Muscle of arm (tissue), 14 donors: ENCODE data around the gene ANKRD37. TPM values are rescaled to one million over a fixed set of nuclear protein-coding genes. Genes with fewer than 3 reads are reported as not detected.
A peak's percentile ranks its signal among the peaks of the same experiment; 100 is the strongest.
"Not testable (repeated sequence)": the region's sequence is repeated elsewhere in the genome, so short reads cannot be mapped to it uniquely, and the experiment has no call there.

ENCODE experiments used
- DNase-seq: peaks from one replicate; pipeline ENCODE4 v3.0.0-alpha.2; 2013
- long read RNA-seq, 11 donors: transcript quantifications; one replicate each; lab custom pipeline, GENCODE V29; 2026
- polyA plus RNA-seq, 12 donors: library from polyadenylated mRNA; unstranded; fragments of 120-200 nt; gene quantifications; one replicate each; pipeline ENCODE4 v1.2.1, GENCODE V29; 2013; ENCODE audit not compliant: insufficient read length in 12 of 12

ANKRD37 gene
- polyA plus RNA-seq = 10 to 100 TPM in 11 of 12 donors, not detected in 1; 13.5 to 40.3 (median 21.0) TPM
- long read RNA-seq, donor 1, partial matches to known transcripts = 0 of 4 reads
- long read RNA-seq, donor 1, other reads (novel, unspliced or antisense) = 0 of 4 reads
- long read RNA-seq, donor 2, transcript ANKRD37-201 (5 exons, 1,141 nt) = major isoform, 19 of 19 reads
- long read RNA-seq, donor 2, partial matches to known transcripts = 0 of 19 reads
- long read RNA-seq, donor 2, other reads (novel, unspliced or antisense) = 0 of 19 reads
- long read RNA-seq, donor 3, partial matches to known transcripts = 0 of 7 reads
- long read RNA-seq, donor 3, other reads (novel, unspliced or antisense) = 0 of 7 reads
- long read RNA-seq, donor 4, partial matches to known transcripts = 5 of 10 reads
- long read RNA-seq, donor 4, other reads (novel, unspliced or antisense) = 0 of 10 reads
- long read RNA-seq, donor 5, transcript ANKRD37-201 (5 exons, 1,141 nt) = major isoform, 8 of 165 reads
- long read RNA-seq, donor 5, partial matches to known transcripts = 103 of 165 reads
- long read RNA-seq, donor 5, other reads (novel, unspliced or antisense) = 53 of 165 reads
- long read RNA-seq, donor 6, transcript ANKRD37-201 (5 exons, 1,141 nt) = major isoform, 9 of 19 reads
- long read RNA-seq, donor 6, partial matches to known transcripts = 6 of 19 reads
- long read RNA-seq, donor 6, other reads (novel, unspliced or antisense) = 0 of 19 reads
- long read RNA-seq, donor 7, transcript ANKRD37-201 (5 exons, 1,141 nt) = major isoform, 5 of 14 reads
- long read RNA-seq, donor 7, partial matches to known transcripts = 8 of 14 reads
- long read RNA-seq, donor 7, other reads (novel, unspliced or antisense) = 0 of 14 reads
- long read RNA-seq, donor 8, transcript ANKRD37-201 (5 exons, 1,141 nt) = major isoform, 16 of 30 reads
- long read RNA-seq, donor 8, partial matches to known transcripts = 14 of 30 reads
- long read RNA-seq, donor 8, other reads (novel, unspliced or antisense) = 0 of 30 reads
- long read RNA-seq, donor 9, partial matches to known transcripts = 7 of 11 reads
- long read RNA-seq, donor 9, other reads (novel, unspliced or antisense) = 0 of 11 reads
- long read RNA-seq, donor 10, transcript ANKRD37-201 (5 exons, 1,141 nt) = major isoform, 15 of 17 reads
- long read RNA-seq, donor 10, partial matches to known transcripts = 0 of 17 reads
- long read RNA-seq, donor 10, other reads (novel, unspliced or antisense) = 0 of 17 reads
- long read RNA-seq, donor 11, transcript ANKRD37-201 (5 exons, 1,141 nt) = major isoform, 13 of 29 reads
- long read RNA-seq, donor 11, partial matches to known transcripts = 15 of 29 reads
- long read RNA-seq, donor 11, other reads (novel, unspliced or antisense) = 0 of 29 reads

GRCh38 chr4:185396724-185397385 lies at the start of gene ANKRD37:
Gene ANKRD37 (plus strand): TSS chr4:185396841. CDS start chr4:185396924, 83 bp downstream.
- DNase-seq = peak; percentile 43

DNA sequence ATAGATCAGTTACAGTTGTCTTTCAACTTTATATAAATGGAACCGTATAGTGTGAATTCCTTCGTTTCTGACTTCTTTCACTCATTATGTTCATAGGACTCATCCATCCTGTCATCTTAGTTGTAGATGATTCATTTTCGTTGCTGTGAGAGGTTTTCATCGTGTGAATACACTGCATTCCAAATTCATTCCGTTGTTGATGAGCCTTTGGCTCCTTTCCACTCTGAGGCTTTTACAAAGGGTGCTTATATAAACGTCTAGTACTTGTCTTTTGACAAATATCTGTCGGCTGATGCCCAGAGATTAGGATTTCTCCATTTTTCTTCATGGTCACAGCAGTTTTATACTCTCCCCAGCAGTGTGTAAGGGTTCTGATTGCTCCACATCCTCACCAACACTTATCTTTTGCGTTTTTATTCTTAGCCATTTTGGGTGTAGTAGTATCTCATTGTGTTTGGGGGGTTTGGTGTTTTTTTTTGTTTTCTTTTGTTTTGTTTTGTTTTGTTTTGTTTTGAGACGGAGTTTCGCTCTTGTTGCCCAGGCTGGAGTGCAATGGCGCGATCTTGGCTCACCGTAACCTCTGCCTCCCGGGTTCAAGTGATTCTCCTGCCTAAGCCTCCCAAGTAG lies 49.6 kb upstream of the ANKRD37 start:
- no peak for DNase-seq

DNA sequence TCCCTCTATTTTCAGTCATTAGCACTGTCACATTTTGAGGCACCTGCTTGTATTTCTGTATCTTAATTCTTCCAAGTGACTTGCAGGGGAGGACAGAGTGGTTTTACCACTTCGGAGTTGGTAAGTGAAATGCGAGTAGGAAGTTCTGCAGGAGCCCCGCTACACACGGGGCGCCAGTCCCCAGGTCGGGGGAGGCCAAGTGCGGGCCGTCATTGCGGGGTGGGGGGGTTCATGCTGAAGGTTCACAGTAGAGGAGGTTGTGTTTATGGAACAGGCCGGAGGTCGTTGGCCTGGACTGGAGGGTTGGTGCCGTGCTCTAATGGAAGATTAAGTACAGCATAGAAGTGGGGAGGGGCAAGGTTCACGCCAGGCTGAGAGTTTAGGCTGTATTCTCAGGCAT lies 45.0 kb upstream of the ANKRD37 start:
- no peak for DNase-seq

DNA sequence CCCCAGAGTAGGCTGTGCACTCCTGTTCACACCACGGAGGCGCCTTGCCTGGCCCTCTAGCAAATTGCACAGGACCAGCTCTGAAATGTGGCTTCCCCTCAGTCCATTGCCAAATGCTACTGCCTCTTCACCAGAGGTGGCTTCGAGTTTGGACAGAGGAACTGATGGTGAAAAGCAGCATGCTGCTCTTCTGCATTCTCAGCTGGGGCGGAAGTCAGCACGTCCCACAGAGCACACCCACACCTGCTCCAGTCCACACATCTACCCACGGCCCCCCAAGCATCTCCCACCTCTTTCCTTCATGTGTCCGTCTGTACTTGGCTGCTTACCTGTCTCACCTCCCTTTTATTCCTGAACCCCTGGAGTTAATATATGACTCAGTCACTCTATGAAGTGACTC lies 44.4 kb upstream of the ANKRD37 start:
- DNase-seq = no peak

DNA sequence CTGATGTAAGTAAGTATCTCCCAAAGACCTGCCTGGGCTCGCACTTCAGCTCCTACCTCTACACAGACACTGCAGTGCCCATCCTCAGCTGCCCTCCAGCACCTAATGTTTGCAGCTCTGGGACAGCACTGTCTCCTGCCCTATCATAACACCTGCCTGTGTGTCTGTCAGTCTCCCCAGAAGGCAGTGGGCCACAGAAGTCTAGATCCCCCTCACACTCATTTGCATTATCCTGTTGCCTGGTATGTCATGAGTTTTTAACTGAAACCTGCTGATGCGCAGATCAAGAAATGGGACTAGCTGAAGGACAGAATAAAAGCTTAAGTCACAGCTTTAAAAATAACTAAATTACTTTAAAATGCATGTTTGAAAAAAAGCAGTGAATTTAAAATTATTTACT lies 43.9 kb upstream of the ANKRD37 start:
- no peak for DNase-seq

DNA sequence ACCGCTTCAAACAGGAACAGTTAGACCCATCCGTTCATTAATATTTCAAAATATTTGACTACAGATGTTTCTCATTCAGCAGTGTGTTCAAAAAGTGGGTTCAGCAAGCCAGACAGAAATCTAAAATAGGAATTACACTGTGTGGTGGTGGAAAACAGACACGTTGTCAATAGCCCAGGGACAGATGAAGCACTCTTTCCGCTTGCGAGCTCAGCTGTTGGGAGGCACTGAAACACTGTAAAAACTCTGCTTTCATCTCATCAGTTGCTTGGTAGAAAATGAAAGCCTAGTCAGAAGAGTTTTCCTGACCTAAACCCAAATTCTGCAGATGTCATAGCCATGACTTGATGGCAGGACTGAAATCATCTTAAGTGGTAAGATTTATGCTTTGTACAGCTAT lies 39.4 kb upstream of the ANKRD37 start:
- peak; percentile 71 for DNase-seq

DNA sequence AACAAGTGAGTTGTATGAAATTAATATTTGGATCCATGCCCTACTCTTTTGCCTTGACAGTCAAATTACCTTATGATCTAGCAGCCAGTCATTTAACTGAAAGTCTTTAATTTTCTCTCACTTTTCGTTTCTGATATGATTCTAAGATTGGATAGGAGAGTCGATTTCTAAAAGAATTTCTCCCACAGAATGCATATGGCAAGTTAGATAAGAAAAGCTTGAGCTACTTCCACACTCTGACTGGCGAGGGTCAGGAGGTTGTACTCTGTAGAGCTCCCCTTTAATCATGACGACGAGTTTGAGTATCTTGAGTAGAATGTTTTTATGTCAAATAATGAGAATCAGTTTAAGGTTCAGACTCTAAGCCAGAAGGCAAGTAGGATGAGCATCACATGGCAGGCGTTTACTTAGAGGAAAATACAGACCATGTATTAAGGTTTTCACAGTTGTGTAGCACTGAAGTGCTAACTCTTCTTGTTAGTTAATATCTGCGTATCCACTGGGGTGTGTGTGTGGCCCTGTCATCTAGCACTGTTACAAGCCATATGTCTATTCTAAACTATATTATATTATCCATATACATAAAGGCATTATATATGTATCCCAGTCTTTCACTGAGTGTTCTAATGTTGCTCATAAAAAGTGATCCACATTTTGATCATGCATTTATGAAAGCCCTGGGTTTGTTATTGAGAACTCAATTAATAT lies 38.8 kb upstream of the ANKRD37 start:
- DNase-seq = no peak

- no peak for DNase-seq
These were observed 38.1 kb upstream of the ANKRD37 start for GRCh38 chr4:185358514-185358913.

DNA sequence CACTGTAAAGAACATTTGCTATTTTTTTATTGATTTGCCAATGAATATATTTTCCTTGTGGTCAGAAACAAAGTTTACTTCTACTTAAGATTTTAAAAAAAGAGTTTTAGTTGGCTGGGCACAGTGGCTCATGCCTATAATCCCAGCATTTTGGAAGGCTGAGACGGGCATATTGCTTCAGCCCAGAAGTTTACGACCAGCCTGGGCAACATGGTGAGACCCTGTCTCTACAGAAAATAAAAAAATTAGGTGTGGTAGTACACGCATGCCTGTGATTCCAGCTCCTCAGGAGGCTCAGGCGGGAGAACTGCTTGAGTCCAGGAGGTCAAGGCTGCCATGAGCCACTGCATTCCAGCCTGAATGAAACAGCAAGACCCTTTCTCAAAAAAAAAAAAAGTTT lies 37.7 kb upstream of the ANKRD37 start:
- DNase-seq = no peak

DNA sequence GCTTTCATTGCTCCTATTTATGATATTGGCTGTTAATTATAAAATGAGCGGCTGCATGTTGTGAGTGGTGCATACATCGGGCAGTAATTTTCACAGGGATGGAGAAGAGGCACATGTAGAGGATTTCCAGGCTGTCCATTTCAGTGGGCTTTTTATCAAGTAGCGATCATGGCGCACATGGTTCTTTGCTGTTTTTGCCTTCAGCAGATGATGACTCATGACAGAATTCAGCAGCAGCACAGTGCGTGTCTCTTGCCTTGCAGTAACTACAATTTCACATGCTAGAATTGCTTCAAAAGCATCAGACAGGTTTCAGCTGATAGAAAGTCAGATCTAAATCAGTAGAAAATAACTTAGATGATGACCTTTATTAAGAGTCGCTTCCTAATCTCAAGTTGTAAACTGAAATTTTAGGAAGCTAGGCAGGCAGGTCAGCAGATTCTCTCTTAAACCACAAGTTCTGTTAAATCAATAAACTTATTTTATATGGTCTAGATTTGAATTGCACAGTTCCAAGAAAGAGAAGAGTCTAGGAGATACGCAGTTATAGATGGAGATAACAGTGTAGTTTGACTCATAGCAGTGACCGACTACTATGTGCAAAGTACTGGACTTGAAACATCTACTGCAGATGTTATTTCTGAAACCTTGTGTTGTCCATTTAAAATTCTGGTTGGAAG lies 36.7 kb upstream of the ANKRD37 start:
- DNase-seq = no peak

- DNase-seq = no peak
These were observed 34.8 kb upstream of the ANKRD37 start for GRCh38 chr4:185361872-185362271.

- not testable (repeated sequence) for DNase-seq
These were observed 34.1 kb upstream of the ANKRD37 start for GRCh38 chr4:185362570-185362969.

DNA sequence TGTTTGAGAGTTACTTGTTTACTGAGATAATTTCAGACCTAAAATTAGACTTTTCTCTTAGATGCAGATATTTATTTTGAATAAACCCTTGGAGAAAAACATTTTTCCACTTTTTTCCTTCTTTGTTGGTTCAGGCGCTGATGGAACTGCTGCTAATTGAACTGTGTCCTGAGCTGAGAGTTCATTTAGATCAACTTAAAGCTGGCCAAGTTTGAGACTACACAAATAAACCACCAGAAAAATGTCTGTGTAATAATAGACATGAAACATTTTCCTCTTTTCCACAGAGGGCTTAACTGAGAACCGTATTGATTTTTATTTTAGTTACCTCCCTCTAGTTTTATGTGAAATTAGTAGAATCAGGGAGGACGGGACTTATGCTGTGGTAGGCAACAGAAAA lies 33.4 kb upstream of the ANKRD37 start:
- no peak for DNase-seq

- DNase-seq = no peak
These were observed 31.8 kb upstream of the ANKRD37 start for GRCh38 chr4:185364886-185365285.

DNA sequence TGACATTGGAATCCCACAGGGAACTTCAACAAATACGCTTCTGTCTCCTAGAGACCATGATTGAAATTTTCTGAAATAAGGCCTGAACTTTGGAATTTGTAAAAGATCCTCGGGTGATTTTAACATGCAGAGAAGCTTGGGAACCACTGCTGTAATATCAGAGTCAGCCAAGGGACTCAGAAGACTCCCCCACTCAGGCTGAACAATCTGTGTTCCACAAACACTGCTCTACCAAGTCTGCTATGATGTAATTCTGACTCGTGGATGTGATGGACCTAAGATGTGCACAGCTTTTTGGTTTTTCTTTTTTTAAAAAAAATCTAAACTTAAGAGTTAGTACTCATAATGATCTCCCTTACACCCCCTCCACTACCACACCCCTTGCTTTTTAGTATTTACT lies 26.9 kb upstream of the ANKRD37 start:
- DNase-seq = no peak

DNA sequence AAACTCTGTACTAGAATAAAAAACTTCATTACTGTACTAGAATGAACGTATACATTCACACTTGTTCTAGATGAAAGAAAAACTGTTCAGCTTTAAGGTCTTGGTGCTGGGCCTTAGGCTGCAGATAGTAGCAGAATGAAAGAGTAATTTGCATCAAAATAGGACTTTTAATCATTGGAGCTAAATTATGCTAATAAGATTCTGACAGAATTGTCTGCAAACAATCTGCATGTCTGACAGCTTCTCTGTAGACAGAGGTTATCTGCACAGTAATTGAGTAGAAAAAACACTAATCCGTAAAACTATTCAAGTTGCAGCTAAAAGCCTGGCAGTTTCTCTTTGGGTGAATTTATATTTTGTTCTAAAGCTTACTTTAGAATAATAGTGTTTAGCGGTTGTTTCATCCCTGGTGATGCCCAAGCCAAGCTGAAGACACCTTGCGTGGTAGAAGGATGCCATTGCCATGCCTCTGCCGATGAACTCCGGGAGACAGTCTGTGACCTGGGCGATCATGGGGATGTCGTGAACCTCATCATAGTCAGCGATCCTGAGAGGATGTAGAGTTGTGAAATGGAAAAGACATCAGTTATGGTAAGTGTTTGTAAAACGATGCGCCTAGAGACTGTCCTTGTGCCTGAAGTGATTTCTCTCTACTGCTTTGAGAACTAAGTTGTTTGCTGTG lies 26.2 kb upstream of the ANKRD37 start:
- no peak for DNase-seq

- DNase-seq = no peak
These were observed 24.9 kb upstream of the ANKRD37 start for GRCh38 chr4:185371702-185372101.

GRCh38 chr4:185374027-185374426 lies 22.6 kb upstream of the ANKRD37 start:
- DNase-seq = no peak

- no peak for DNase-seq
These were observed 22.1 kb upstream of the ANKRD37 start for GRCh38 chr4:185374573-185374972.
